ENCODE measurements around the gene FBXO34. TPM values are rescaled to one million over a fixed set of nuclear protein-coding genes. Genes with fewer than 3 reads are reported as not detected.
"Not testable (repeated sequence)": the region's sequence is repeated elsewhere in the genome, so short reads cannot be mapped to it uniquely, and the experiment has no call there.

Gene FBXO34
- total RNA-seq, 1 donor from 2014 or later: 27.6 TPM

- DNase-seq (ENCODE audit: low read depth, low spot score): no peak
Measured at GRCh38 chr14:55309761-55310365, 38.6 kb downstream of the FBXO34 start.

GRCh38 chr14:55312379-55313030 is 41.3 kb downstream of the FBXO34 start:
- DNase-seq (ENCODE audit: low read depth, low spot score): not testable (repeated sequence)

- no peak for DNase-seq (ENCODE audit: low read depth, low spot score)
Measured at GRCh38 chr14:55313480-55313879, 42.3 kb downstream of the FBXO34 start.

GRCh38 chr14:55314449-55314848 is 43.2 kb downstream of the FBXO34 start:
- DNase-seq (ENCODE audit: low read depth, low spot score): no peak

- DNase-seq (ENCODE audit: low read depth, low spot score): no peak
Measured at GRCh38 chr14:55316564-55316963, 45.3 kb downstream of the FBXO34 start.

DNA sequence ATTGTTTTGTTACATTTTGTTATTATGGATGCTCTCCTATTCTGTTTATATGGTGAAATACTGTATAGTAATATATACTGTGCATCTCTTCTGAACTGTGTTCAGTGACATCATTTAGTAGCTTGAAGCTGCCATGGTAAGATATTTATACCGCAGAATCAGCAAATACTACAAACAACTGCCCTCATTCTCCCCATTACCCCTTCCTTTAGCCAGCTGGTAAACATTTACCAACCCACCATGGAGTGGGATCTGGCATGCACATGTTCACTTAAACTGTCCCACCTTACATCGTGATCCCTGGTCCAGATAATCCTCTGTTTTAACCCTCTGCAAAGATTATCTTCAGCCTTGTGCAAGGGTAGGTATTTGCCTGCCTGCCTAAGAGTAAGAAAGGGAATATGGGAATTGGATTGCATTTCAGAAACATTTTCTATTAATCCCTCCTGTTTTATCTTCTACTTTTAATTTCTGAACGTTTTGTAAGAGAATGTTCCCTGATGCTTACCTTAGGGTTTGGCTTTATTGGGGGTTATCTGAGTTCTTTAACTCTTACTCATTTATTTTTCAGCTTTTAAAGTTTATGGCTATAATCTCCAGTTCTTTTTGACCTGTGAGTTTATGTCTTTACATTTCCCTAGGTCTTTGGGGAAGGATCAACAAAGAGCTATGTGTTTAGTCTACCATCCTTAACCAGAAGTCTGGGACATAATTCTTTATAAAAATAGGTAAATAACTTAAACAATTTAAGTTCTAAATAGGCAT is 46.5 kb downstream of the FBXO34 start:
- no peak for DNase-seq (ENCODE audit: low read depth, low spot score)

- DNase-seq (ENCODE audit: low read depth, low spot score): no peak
Measured at GRCh38 chr14:55318694-55319093, 47.5 kb downstream of the FBXO34 start.

GRCh38 chr14:55323910-55324309 is 52.7 kb downstream of the FBXO34 start:
- DNase-seq (ENCODE audit: low read depth, low spot score): no peak

- no peak for DNase-seq (ENCODE audit: low read depth, low spot score)
Measured at GRCh38 chr14:55324812-55325211, 53.6 kb downstream of the FBXO34 start.

- DNase-seq (ENCODE audit: low read depth, low spot score): no peak
Measured at GRCh38 chr14:55327179-55327578, 56.0 kb downstream of the FBXO34 start.

DNA sequence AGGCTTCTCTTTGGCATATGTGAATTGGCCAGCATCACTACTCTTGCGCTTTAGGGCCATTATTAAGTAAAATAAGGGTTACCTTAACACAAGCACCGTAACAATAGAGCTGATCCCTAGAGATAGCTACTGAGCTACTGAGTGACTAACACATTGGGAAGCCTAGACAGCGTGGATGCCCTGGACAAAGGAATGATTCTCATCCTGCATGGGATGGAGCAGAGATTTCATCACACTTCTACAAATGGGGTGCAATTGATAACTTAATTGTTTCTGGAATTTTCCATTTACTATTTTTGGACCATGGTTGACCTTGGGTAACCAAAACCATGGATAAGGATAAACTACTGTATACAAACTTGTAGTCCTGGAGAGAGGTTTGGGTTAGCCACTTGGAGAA is 57.1 kb downstream of the FBXO34 start:
- DNase-seq (ENCODE audit: low read depth, low spot score): no peak

DNA sequence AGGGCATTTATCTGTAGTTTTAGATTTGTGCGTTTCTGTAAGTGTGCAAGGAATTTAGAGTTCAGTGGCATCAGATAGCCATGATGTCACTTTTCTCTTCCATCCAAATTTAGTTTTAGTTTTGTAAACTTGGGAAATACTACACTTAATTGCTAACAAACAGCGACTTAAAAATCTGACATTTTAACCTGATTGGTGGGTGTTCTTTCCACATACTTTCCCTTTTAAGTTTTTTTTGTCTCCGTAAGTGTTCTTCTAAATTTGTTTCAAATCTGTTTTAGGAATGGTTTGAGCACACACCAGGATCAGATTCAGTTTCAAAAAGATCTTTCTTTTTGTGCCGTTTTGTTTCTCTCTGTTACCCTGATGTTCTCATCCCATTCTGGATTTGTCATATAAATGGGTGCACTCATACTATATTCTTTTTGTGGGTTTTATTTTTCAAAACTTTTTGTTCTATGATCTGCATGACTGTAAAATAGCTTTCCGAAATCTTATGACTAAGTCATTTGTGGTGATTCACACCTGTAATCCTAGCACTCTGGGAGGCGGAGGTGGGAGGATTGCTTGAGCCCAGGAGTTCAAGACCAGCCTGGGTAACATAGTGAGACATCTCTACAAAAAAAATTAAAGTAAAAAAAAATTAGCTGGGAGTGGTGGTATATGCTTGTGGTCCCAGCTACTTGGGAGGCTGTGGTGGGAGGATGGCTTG is 58.9 kb downstream of the FBXO34 start:
- no peak for DNase-seq (ENCODE audit: low read depth, low spot score)

DNA sequence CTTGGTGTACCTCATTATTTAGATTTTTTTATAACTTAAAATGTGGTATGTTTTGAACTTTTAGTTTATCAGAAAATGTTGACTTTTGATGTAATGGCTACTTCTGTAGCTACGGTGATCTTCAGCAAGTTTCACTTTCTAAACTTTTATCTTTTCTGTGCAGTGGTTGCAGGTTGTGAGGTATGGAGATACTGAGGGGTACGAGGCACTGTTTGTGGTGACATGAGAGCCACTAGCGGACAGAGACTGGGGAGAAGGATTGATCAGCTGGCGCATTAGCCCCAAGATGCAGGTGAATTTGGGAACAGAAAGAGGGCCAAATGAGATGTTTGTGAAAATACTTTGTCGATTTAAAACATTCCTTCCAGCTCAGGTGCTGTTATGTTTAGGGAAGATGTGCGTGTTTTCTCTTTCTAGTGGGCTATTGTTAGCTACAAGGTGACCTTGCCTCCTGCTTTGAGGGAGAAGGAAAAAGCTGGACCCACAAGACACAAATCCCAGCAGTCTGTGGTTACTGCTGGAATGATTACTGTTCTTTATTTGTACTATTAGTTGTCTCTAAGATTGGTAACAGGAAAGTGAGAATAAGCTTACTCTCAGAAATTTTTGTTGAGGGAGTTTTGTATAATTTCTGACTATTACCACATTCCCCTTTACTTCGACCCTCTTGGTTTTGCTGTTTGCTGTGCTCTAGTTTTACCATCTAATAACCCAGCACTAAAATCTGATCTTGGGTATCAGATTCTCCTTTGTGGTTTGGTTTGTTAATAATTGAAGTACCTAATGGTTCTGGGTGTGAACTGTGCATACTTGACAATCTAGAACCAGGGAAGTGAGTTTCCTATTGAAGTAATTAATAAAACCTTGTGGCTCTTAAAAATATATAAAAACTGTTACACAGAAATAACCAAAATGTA is 61.7 kb downstream of the FBXO34 start:
- DNase-seq (ENCODE audit: low read depth, low spot score): no peak

DNA sequence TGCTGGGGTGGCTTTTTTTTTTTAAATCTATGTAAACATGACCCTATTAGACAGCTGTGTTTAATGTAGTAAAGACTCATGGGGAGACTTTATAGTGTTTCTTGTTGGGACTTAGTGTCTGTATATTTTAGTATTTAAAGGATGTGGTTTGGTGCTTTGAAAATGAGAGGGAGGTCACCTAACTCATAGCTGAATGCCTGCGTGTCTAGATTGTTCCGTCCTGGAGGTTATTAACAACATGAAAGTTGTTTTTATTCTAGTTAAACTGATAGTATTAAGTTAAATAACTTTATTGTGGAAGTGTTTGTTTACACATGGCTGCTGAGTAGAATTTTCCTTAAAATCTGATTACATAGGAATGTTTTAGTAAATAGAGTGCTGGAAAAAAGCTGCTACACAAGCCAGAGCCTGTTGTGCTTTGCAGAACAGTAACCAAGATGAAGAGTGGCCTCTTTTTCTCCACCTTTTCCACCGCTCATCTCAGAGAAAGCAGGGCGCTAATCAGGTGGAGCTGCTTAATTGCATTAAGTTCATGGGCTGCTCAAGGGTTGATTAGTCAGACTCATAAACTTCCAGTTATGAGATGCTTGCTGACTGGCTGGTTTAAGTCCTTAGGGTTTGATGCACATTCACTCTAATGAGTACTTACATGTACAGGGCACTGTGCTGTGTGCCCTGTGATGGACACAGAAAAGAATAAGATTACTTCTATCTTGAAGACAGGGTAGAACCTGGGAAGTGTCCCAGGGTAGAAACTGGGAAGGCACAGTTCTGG is 62.7 kb downstream of the FBXO34 start:
- no peak for DNase-seq (ENCODE audit: low read depth, low spot score)

- peak; percentile 7 for DNase-seq (ENCODE audit: low read depth, low spot score)
Measured at GRCh38 chr14:55336162-55336561, 64.9 kb downstream of the FBXO34 start.

DNA sequence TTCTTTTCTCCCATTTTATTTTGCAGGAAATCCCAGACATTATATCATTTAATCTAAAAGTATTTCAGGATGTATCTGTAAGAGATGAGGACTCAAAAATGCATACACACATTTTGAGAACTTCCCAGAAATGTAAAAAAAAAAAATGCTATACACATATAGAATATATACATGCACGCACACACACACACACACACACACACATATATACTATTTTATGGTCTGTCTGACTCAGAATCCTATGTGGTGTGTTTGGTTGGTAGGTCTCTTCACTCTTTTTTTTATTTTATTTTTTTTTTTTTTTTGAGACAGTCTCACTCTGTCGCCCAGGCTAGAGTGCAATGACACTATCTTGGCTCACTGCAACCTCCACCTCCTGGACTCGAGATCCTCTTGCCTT is 65.5 kb downstream of the FBXO34 start:
- no peak for DNase-seq (ENCODE audit: low read depth, low spot score)

- no peak for DNase-seq (ENCODE audit: low read depth, low spot score)
Measured at GRCh38 chr14:55339770-55340169, 68.5 kb downstream of the FBXO34 start.

DNA sequence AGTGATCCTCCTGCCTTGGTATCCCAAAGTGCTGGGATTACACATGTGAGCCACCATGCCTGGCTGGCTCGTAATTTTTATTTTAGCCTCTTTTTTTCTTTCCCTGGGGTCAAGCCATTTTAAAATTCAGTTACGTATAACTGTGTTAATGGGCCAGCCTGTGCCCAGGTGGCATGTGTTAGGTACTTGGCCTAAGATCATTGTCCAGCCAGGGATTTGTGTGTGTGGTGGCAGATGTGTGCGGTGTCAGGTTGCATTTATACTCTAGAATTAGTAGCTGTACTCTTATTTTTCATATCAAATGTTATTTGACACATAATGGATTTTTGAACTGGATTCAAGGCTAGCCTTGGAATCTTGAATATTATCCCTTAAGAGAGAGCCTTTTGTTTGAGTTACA is 69.3 kb downstream of the FBXO34 start:
- DNase-seq (ENCODE audit: low read depth, low spot score): no peak

DNA sequence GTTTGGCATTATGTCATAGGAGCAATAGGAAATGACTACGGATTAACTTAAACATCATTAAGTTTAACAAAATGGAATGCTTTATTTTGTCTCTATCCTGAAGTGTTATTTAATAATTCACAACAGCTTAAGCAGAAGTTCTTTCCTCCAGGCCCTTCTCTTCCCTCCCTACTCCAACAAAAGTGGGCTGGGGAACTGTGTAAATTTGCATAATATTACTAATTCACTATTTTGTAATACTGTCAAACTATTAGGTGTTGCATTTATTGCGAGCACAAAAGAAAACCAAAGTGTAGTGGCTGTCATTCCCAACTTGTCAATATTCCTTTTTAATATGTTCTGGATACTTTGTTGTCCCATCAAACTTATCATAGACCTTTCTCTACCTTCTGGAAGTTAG is 70.6 kb downstream of the FBXO34 start:
- DNase-seq (ENCODE audit: low read depth, low spot score): no peak

- DNase-seq (ENCODE audit: low read depth, low spot score): not testable (repeated sequence)
Measured at GRCh38 chr14:55344582-55345163, 73.5 kb downstream of the FBXO34 start.

Data from pulmonary artery endothelial cell (primary cell).